ENCODE results near the gene ELOVL5.

The ELOVL5 gene

GRCh38 chr6:53366128-53366641 lies 17.4 kb upstream of the ELOVL5 start:
- Histone ChIP-seq H3K4me1 (ENCODE audit: control insufficient read depth in 1 of 2, insufficient read depth in 1 of 2, low read depth in 1 of 2, low read length in 1 of 2) (no peaks in the 10 kb centered on the region), H3K27ac (no peak overlapping the region), H3K9me3 (no peaks in the 10 kb centered on the region), H3K27me3 (no peaks in the 10 kb centered on the region), H3K36me3 (no peaks in the 10 kb centered on the region), H3K4me3 (ENCODE audit: low read depth in 1 of 2, low read length in 1 of 2) (no peak overlapping the region)
- TF ChIP-seq CTCF (IDR thresholded peaks at IDR 0.05): no peak

GRCh38 chr6:53363341-53364079 lies 14.8 kb upstream of the ELOVL5 start:
- Histone ChIP-seq H3K4me3 (ENCODE audit: low read depth in 1 of 2, low read length in 1 of 2) (no peak overlapping the region), H3K27ac (no peak overlapping the region), H3K9me3 (no peaks in the 10 kb centered on the region), H3K36me3 (no peaks in the 10 kb centered on the region), H3K4me1 (ENCODE audit: control insufficient read depth in 1 of 2, insufficient read depth in 1 of 2, low read depth in 1 of 2, low read length in 1 of 2) (peaks cover 9 to 11% of the 10 kb centered on the region in 2 experiments), H3K27me3 (no peaks in the 10 kb centered on the region)
- TF ChIP-seq CTCF (IDR thresholded peaks at IDR 0.05): no peak

GRCh38 chr6:53361549-53362031 lies 12.8 kb upstream of the ELOVL5 start:
- peaks cover 20 to 26% of the 10 kb centered on the region in 2 experiments for H3K4me1 ChIP-seq (ENCODE audit: control insufficient read depth in 1 of 2, insufficient read depth in 1 of 2, low read depth in 1 of 2, low read length in 1 of 2)
- H3K27ac ChIP-seq: no peak overlapping the region
- no peak for TF ChIP-seq CTCF (IDR thresholded peaks at IDR 0.05)
- no peaks in the 10 kb centered on the region for H3K36me3 ChIP-seq
- no peaks in the 10 kb centered on the region for H3K27me3 ChIP-seq
- no peaks in the 10 kb centered on the region for H3K9me3 ChIP-seq
- H3K4me3 ChIP-seq (ENCODE audit: low read depth in 1 of 2, low read length in 1 of 2): no peak overlapping the region

GRCh38 chr6:53360093-53360912 lies 11.6 kb upstream of the ELOVL5 start:
- Histone ChIP-seq H3K36me3 (no peaks in the 10 kb centered on the region), H3K27ac (peak overlapping the region; percentile 86), H3K4me1 (ENCODE audit: control insufficient read depth in 1 of 2, insufficient read depth in 1 of 2, low read depth in 1 of 2, low read length in 1 of 2) (peaks cover 20 to 26% of the 10 kb centered on the region in 2 experiments), H3K4me3 (ENCODE audit: low read depth in 1 of 2, low read length in 1 of 2) (peak overlapping the region; percentile 64 to 66), H3K27me3 (no peaks in the 10 kb centered on the region), H3K9me3 (no peaks in the 10 kb centered on the region)
- TF ChIP-seq CTCF (IDR thresholded peaks at IDR 0.05): no peak

GRCh38 chr6:53359843-53360092 lies 11.0 kb upstream of the ELOVL5 start:
- Histone ChIP-seq H3K27ac (peak overlapping the region; percentile 86), H3K9me3 (no peaks in the 10 kb centered on the region), H3K27me3 (no peaks in the 10 kb centered on the region), H3K4me1 (ENCODE audit: control insufficient read depth in 1 of 2, insufficient read depth in 1 of 2, low read depth in 1 of 2, low read length in 1 of 2) (peaks cover 20 to 26% of the 10 kb centered on the region in 2 experiments), H3K4me3 (ENCODE audit: low read depth in 1 of 2, low read length in 1 of 2) (peak overlapping the region; percentile 64 to 66), H3K36me3 (no peaks in the 10 kb centered on the region)
- no peak for TF ChIP-seq CTCF (IDR thresholded peaks at IDR 0.05)
